Activated naive CD8-positive, alpha-beta T cell (primary cell): ENCODE results near the gene SLC16A10.

ENCODE experiments used
- H3K27ac Mint-ChIP-seq: one replicate; pipeline ENCODE4 v1.8.0; 2021; ENCODE audit warnings: mixed read lengths
- H3K27me3 Mint-ChIP-seq: one replicate; pipeline ENCODE4 v1.8.0; 2021; ENCODE audit warnings: mixed read lengths
- H3K36me3 Mint-ChIP-seq: one replicate; pipeline ENCODE4 v1.8.0; 2021; ENCODE audit warnings: mixed read lengths
- H3K4me1 Mint-ChIP-seq: one replicate; pipeline ENCODE4 v1.8.0; 2021; ENCODE audit warnings: low read depth, mixed read lengths
- H3K4me3 Mint-ChIP-seq: one replicate; pipeline ENCODE4 v1.8.0; 2021; ENCODE audit warnings: mild to moderate bottlenecking, mixed read lengths
- H3K9me3 Mint-ChIP-seq: one replicate; pipeline ENCODE4 v1.8.0; 2021; ENCODE audit warnings: low read depth, mixed read lengths

The SLC16A10 gene

GRCh38 chr6:111277819-111278218, 190.5 kb downstream of the SLC16A10 start:
- peaks cover 14% of the 10 kb centered on the region for H3K9me3 Mint-ChIP-seq
- peaks cover 2% of the 10 kb centered on the region for H3K4me1 Mint-ChIP-seq
- H3K36me3 Mint-ChIP-seq: peaks cover 65% of the 10 kb centered on the region
- H3K27ac Mint-ChIP-seq: no peak overlapping the region
- H3K4me3 Mint-ChIP-seq: no peak overlapping the region
- H3K27me3 Mint-ChIP-seq: no peaks in the 10 kb centered on the region

DNA sequence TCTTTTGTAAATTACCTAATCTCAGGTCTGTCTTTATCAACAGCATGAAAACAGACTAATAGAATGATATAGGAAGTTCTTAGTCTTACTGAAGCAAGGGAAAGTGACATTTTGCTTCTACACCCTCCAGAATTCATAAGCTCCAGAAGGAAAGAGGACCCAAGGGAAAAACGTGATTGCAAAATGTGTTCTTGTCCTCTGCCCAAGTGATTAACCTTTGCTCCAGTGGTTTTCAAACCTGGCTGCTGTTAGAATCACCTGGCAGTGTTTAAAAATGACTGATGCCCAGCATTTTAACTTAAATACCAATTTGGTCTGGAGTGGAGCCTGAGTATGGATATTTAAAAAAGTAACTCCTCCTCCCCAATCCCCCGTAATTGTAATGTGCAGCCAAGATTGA, 191.4 kb downstream of the SLC16A10 start:
- no peak overlapping the region for H3K27ac Mint-ChIP-seq
- H3K36me3 Mint-ChIP-seq: peaks cover 59% of the 10 kb centered on the region
- H3K4me3 Mint-ChIP-seq: no peak overlapping the region
- no peaks in the 10 kb centered on the region for H3K27me3 Mint-ChIP-seq
- H3K4me1 Mint-ChIP-seq: peaks cover 2% of the 10 kb centered on the region
- H3K9me3 Mint-ChIP-seq: peaks cover 14% of the 10 kb centered on the region

GRCh38 chr6:111280445-111280955, 193.2 kb downstream of the SLC16A10 start:
- Mint-ChIP-seq H3K4me3 (no peak overlapping the region), H3K4me1 (peaks cover 2% of the 10 kb centered on the region), H3K27ac (no peak overlapping the region), H3K27me3 (no peaks in the 10 kb centered on the region), H3K36me3 (peaks cover 51% of the 10 kb centered on the region), H3K9me3 (peaks cover 7% of the 10 kb centered on the region)
